ENCODE results near the gene ARAF. TPM values are rescaled to one million over a fixed set of nuclear protein-coding genes. Genes with fewer than 3 reads are reported as not detected.

ARAF gene
- total and polyA plus RNA-seq, 2 of the 13 experiments (the other 11 are each of a cell fraction or from before 2014, with no cell fraction given) = 18.0 to 33.1 TPM

DNA sequence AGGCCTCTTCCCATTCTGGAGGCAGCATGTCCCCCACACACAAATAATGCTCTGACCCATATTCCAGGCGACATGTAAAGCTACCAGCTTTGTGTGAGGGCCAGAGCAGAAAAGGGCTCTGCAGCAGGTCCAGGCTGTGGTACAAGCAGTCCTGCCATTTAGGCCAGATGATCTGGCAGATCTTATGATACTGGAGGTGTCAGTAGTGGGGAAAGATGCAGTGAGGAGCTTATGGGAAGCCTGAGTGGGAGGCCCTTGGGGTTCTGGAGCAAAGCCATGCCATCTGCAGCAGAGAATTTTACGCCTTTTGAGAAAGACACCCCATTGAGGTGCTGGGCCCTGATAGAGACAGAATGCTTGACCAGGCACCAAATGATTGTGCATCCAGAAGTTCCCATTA is 50.9 kb downstream of the ARAF start (continued):
- TF ChIP-seq TAF1 (CRISPR knock-in tag; IDR thresholded peaks at IDR 0.05) (no peak), HINFP (CRISPR knock-in tag; IDR thresholded peaks at IDR 0.05; ENCODE audit: low read depth) (no peak), ZNF577 (CRISPR knock-in tag; IDR thresholded peaks at IDR 0.05; ENCODE audit: borderline replicate concordance, low read depth) (no peak), ZNF343 (CRISPR knock-in tag; IDR thresholded peaks at IDR 0.05) (no peak), SKI (IDR thresholded peaks at IDR 0.05; ENCODE audit: partially characterized antibody) (no peak), SETDB1 (CRISPR knock-in tag; IDR thresholded peaks at IDR 0.05; ENCODE audit: borderline replicate concordance) (no peak), ZNF431 (CRISPR knock-in tag; IDR thresholded peaks at IDR 0.05; ENCODE audit: borderline replicate concordance, low read depth) (no peak), SMC3 (IDR thresholded peaks at IDR 0.05; ENCODE audit: low read length) (no peak), JUNB (CRISPR knock-in tag; IDR thresholded peaks at IDR 0.05; ENCODE audit: borderline replicate concordance) (no peak)
- TF ChIP-seq, protein P1, sequence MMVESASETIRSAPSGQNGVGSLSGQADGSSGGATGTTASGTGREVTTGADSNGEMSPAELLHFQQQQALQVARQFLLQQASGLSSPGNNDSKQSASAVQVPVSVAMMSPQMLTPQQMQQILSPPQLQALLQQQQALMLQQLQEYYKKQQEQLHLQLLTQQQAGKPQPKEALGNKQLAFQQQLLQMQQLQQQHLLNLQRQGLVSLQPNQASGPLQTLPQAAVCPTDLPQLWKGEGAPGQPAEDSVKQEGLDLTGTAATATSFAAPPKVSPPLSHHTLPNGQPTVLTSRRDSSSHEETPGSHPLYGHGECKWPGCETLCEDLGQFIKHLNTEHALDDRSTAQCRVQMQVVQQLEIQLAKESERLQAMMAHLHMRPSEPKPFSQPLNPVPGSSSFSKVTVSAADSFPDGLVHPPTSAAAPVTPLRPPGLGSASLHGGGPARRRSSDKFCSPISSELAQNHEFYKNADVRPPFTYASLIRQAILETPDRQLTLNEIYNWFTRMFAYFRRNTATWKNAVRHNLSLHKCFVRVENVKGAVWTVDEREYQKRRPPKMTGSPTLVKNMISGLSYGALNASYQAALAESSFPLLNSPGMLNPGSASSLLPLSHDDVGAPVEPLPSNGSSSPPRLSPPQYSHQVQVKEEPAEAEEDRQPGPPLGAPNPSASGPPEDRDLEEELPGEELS (CRISPR knock-in tag; IDR thresholded peaks at IDR 0.05) = no peak

DNA sequence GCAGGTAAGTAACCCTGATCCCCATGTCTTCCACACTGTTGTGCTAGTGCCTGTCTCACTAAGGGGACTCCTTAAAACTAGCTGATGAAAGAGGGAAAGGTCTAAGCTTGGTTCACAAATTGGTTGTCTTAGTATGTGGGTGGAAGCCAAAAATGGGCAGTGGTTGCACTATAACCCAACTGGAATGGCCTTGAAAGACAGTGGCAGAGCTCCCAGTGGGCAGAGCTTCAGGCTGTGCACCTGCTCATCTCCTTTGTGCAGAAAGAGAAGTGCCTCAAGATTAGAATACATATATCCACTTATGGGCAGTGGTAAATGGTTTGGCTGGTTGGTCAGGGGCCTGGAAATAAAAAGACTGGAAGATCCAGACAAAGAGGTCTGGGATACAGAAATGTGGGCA is 51.4 kb downstream of the ARAF start:
- DNase-seq (ENCODE audit: low spot score) (no peak), FAIRE-seq (no peak), ATAC-seq (no peak)
- no peak overlapping the region for H3K4me2 ChIP-seq (ENCODE audit: low read depth, low read length)
- H3K9ac ChIP-seq (ENCODE audit: insufficient read depth, low read depth, low read length) = no peak overlapping the region
- no TSS peak for BruUV-seq (replicated peaks)
- H4K20me1 ChIP-seq (ENCODE audit: insufficient read depth, low read length) = no peaks in the 10 kb centered on the region
- in situ Hi-C loops (cut with HindIII; ENCODE audit: extremely low pct_ligation_motif_present, low pct_unique_long_range_greater_than_20kb) (no loop called here), intact Hi-C loops (cut with micrococcal nuclease; ENCODE audit: unreplicated experiment) (no loop called here)
- H3K27ac ChIP-seq (ENCODE audit: extremely low read length, insufficient read depth, low read length) = no peak overlapping the region
- no peaks in the 10 kb centered on the region for H3K27me3 ChIP-seq (ENCODE audit: control insufficient read depth in 1 of 2, insufficient read depth in 2 of 2, low read length in 2 of 2)
- no peak overlapping the region for H3K4me3 ChIP-seq (replicated peaks in 1 of 3; ENCODE audit: insufficient read depth in 1 of 3, low read depth in 2 of 3, low read length in 3 of 3)
- H2AFZ ChIP-seq (ENCODE audit: low read length) = no peak overlapping the region
- no peaks in the 10 kb centered on the region for H3K79me2 ChIP-seq (ENCODE audit: insufficient read depth, low read length)
- ChIA-PET POLR2A (no interaction called here), CTCF (ENCODE audit: low intra/inter-chr PET ratio, low total read pairs) (no interaction called here)
- no peaks in the 10 kb centered on the region for H3K36me3 ChIP-seq (replicated peaks in 1 of 2; ENCODE audit: control insufficient read depth in 1 of 2, insufficient read depth in 2 of 2, low read length in 2 of 2)
- no peaks in the 10 kb centered on the region for H3K9me3 ChIP-seq (ENCODE audit: low read length)
- no peaks in the 10 kb centered on the region for H3K4me1 ChIP-seq (ENCODE audit: insufficient read depth, low read length)
- TF ChIP-seq SRSF1 (optimal IDR thresholded peaks at IDR 0.05; ENCODE audit: low read depth, low read length) (no peak), SRF (IDR thresholded peaks at IDR 0.05; ENCODE audit: low read depth, low read length) (no peak), BCLAF1 (IDR thresholded peaks at IDR 0.05) (no peak), CBFB (CRISPR knock-in tag; IDR thresholded peaks at IDR 0.05) (no peak), IKZF5 (CRISPR knock-in tag; IDR thresholded peaks at IDR 0.05) (no peak), ZNF619 (CRISPR knock-in tag; IDR thresholded peaks at IDR 0.05) (no peak), ZNF556 (CRISPR knock-in tag; IDR thresholded peaks at IDR 0.05; ENCODE audit: borderline replicate concordance) (no peak), NFATC3 (CRISPR knock-in tag; IDR thresholded peaks at IDR 0.05) (no peak), ISX (CRISPR knock-in tag; conservative IDR thresholded peaks at IDR 0.05) (no peak)
